C1 segment of cervical spinal cord (tissue), 14 donors: ENCODE data around the gene TIGD6.
"Not testable (repeated sequence)": the region's sequence is repeated elsewhere in the genome, so short reads cannot be mapped to it uniquely, and the experiment has no call there.

Experiments
- DNase-seq, 14 donors: peaks; one replicate each; lab custom pipeline; 2025; lab: John Stamatoyannopoulos, UW

Gene TIGD6

DNA sequence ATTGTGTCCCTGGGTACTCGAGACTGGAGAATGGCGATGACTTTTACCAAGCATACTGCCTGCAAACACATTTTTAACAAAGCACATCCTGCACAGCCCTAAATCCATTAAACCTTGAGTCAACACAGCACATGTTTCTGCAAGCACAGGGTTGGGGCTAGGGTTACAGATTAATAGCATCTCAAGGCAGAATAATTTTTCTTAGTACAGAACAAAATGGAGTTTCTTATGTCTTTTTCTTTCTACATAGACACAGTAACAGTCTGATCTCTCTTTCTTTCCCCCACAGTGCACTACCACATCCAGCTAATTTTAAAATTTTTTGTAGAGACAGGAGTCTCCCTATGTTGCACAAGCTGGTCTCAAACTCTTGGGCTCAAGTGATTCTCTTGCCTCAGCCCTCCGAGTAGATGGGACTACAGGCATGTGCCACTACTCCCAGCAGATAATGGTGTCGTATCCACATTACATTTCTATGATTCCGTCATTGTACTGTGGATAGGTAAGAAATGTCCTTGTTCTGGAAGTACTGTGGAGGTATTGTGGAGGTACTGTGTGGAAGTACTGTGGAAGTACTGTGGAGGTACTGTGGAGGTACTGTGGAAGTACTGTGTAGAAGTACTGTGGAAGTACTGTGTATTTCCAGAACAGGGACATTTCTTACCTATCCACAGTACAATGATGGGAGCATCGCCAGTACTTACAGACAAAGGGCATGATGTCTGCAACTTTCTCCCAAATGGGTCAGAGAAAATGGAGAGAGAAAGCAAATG lies 57.1 kb downstream of the TIGD6 start:
- not testable (repeated sequence) for DNase-seq
